Activated naive CD4-positive, alpha-beta T cell treated with Interleukin-2 at 50 U/mL for 16 hours (primary cell): Measurements from ENCODE around the gene SMPD4.
"Not testable (repeated sequence)": the region's sequence is repeated elsewhere in the genome, so short reads cannot be mapped to it uniquely, and the experiment has no call there.

Experiments
- DNase-seq: peaks from one replicate; pipeline ENCODE4 v3.0.0-alpha.2; 2020

SMPD4 gene

GRCh38 chr2:130138326-130138725, 43.1 kb downstream of the SMPD4 start:
- not testable (repeated sequence) for DNase-seq

DNA sequence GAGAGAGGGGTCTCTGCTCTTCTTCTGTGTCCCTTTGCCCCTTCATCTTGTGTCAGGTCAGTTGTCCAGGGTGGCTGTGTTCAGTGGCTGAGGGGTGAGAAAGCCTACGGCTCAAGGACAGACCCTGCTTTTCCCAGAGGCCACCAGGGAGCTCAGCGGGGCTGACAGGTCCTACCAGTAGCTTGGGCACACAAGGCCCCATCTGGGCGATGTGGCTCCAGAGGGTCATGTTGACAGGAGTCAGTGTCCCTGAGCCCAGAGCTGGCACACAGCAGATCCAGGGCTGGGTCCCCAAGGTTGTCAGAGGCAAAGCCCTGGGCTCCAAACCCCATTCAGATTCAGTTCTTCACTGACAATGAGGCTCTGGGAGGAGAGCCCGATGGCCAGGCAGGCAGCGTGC, 44.3 kb downstream of the SMPD4 start:
- DNase-seq: not testable (repeated sequence)

DNA sequence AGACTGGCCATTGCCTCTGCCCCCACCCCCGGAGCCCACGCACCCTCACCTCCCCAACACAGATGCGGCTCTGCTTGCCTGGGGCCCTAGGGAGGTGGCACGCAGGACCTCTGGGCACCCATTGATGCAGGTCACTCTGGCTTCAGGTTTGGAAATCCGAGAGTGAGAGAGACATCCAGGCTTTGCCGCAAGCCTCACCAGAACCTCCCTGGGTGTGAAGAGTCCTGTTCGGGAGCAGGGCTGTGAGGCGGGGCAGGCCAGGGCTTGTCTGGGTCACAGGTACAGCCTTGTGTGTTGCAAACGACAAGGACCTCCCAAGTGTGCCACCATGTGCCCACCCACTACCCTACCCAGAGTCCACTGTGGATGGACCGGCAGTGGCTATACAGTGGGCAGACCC, 44.9 kb downstream of the SMPD4 start:
- DNase-seq: not testable (repeated sequence)

DNA sequence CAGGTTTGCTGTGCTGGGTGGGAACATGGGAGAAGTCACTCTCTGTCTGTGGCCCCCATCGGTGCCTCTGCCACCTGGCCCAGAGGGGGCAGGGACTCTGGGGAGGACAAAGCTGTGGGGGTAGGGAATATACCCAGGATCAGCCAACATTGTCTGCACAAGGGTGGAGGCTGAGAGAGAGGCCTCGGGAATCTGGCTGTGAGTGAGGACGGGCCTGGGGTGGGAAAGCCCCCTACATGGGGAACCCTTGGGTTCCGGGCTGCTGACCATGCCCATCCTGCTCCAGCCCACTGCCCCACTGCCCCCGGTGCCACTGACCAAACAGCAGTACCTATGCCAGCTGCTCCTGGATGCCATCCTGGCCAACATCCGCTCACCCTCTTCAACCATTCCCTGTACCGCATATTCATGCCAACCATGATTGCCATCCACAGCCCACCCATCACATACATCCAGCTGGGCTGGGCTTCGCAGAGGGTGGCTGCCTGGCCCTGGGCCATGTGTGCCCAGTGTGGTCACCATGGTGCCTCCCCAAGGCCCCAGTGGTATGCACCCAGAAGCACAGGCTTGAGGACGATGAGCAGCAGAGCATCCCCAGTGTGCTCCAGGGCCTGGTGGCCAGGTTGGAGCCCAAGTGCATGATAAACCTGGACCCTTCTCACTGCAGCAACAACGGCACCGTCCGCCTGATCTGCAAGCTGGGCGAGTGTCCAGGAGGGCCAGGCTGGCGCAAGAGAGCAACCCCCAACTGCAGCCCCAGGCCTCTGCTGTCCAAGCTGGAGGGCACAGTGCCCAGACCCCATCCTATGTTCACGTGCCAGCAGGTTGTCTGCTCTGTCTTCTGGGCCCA, 45.5 kb downstream of the SMPD4 start:
- DNase-seq: no peak

- DNase-seq: not testable (repeated sequence)
Measured at GRCh38 chr2:130129120-130129829, 52.1 kb downstream of the SMPD4 start, which contains the start of gene POTEF. POTEF (minus strand) TSS chr2:130129222; CDS start chr2:130120515, 8,707 bp downstream.

GRCh38 chr2:130128464-130128863, 52.9 kb downstream of the SMPD4 start:
- DNase-seq: not testable (repeated sequence)

DNA sequence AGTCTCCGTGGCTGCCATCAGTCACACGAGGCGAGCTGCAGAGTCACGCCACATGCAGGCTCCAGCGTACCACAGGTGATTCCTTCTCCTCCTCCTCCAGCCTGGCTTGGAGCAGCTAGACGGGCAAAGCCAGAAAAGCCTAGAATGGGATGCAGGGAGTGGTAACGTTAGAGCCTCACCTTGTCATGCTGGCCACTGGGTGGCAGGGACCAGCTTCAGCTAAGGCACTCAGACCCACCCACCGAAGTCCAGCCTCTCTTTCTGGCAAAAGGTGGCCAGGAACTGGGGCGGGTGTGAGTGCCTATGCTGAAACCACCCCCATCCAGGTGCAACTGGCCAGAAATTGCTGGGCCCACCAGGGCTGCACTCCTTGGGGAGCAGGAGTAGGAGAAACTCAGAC, 53.7 kb downstream of the SMPD4 start:
- not testable (repeated sequence) for DNase-seq

DNA sequence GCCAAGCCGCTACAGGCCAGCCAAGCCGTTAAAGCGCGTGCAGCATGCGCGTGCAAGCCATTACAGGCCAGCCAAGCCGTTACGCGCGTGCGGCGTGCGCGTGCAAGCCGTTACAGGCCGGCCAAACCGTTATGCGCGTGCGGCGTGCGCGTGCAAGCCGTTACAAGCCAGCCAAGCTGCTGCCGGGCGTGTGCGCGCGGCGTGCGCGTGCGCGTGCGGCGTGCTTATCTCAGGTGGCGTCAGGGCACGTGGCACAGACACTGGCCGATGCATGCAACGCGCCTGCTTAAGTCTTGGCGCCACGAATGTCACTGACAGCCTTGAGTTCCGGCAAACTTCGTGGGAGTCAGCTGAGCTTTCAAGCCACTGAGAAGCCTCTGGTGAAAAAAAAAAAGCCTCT, 60.5 kb downstream of the SMPD4 start:
- DNase-seq: not testable (repeated sequence)

DNA sequence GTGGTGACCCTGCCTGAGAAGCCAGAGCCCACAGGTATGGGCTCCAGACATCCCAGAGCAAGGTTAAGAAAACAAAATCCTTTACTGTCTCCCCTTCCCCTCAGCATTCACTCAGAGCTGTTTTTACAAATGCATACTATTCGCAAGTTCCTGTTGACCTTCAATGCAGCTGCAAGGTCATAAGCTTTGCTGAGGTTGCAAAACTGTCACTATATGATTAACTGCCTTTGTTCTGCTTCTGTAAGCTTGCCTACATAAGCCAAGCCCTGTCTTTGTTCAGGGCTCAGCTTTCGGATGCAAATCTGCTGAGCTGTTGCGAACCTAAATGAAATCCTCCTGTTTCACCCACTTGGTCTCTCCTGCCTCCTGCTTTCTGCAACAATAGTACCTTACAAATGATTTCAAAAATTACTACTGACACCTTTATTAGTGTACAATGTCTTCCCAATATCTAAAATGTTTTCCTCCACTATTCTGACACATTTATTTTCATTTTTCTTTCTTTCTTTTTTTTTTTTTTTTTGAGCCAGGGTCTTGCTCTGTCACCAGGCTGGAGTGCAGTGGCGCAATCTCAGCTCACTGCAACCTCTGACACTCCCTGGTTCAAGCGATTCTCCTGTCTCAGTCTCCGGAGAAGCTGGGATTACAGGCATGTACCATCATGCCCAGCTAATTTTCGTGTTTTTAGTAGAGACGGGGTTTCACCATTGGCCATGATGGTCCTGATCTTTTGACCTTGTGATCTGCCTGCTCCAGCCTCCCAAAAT, 78.6 kb downstream of the SMPD4 start:
- DNase-seq: not testable (repeated sequence)
